Activated naive CD4-positive, alpha-beta T cell (primary cell): Measurements from ENCODE around the gene KCNJ2.

Experiments
- DNase-seq, 4 experiments: peaks; one replicate each; lab custom pipeline; 2025; lab: John Stamatoyannopoulos, UW

KCNJ2 gene

GRCh38 chr17:70168977-70169708 lies at the start of gene KCNJ2:
Gene KCNJ2, plus strand, starts transcription at chr17:70169532. Its CDS starts 5,508 bp downstream, at chr17:70175040.
- no peak for DNase-seq

GRCh38 chr17:70119545-70119944 lies 49.8 kb upstream of the KCNJ2 start:
- no peak for DNase-seq

GRCh38 chr17:70119983-70120382 lies 49.3 kb upstream of the KCNJ2 start:
- no peak for DNase-seq

- DNase-seq, result no peak
Observed at GRCh38 chr17:70120425-70120824, 48.9 kb upstream of the KCNJ2 start.

- DNase-seq, result no peak
Observed at GRCh38 chr17:70121126-70121525, 48.2 kb upstream of the KCNJ2 start.

- no peak for DNase-seq
Observed at GRCh38 chr17:70123193-70123592, 46.1 kb upstream of the KCNJ2 start.

- DNase-seq, result no peak
Observed at GRCh38 chr17:70124723-70125122, 44.6 kb upstream of the KCNJ2 start.

- DNase-seq, result no peak
Observed at GRCh38 chr17:70127221-70127873, 42.0 kb upstream of the KCNJ2 start.

- no peak for DNase-seq
Observed at GRCh38 chr17:70128727-70129238, 40.5 kb upstream of the KCNJ2 start.

- no peak for DNase-seq
Observed at GRCh38 chr17:70130289-70130688, 39.0 kb upstream of the KCNJ2 start.

- no peak for DNase-seq
Observed at GRCh38 chr17:70132505-70132904, 36.8 kb upstream of the KCNJ2 start.

GRCh38 chr17:70134042-70134441 lies 35.3 kb upstream of the KCNJ2 start:
- DNase-seq, result no peak

GRCh38 chr17:70134777-70135176 lies 34.6 kb upstream of the KCNJ2 start:
- DNase-seq, result no peak

- no peak for DNase-seq
Observed at GRCh38 chr17:70136131-70136530, 33.2 kb upstream of the KCNJ2 start.

GRCh38 chr17:70137451-70138230 lies 31.7 kb upstream of the KCNJ2 start:
- DNase-seq, result no peak

- no peak for DNase-seq
Observed at GRCh38 chr17:70138291-70138865, 31.0 kb upstream of the KCNJ2 start.

GRCh38 chr17:70139449-70139993 lies 29.8 kb upstream of the KCNJ2 start:
- DNase-seq, result no peak

- DNase-seq, result no peak
Observed at GRCh38 chr17:70144260-70144846, 25.0 kb upstream of the KCNJ2 start.

- DNase-seq, result no peak
Observed at GRCh38 chr17:70153210-70153609, 16.1 kb upstream of the KCNJ2 start.

GRCh38 chr17:70157151-70157550 lies 12.2 kb upstream of the KCNJ2 start:
- DNase-seq, result no peak

- no peak for DNase-seq
Observed at GRCh38 chr17:70158180-70158579, 11.2 kb upstream of the KCNJ2 start.

GRCh38 chr17:70158591-70158990 lies 10.7 kb upstream of the KCNJ2 start:
- DNase-seq, result no peak
